Mammary epithelial cell (primary cell): ENCODE data around the gene RAD51B.

Experiments
- EZH2 ChIP-seq: IDR thresholded peaks from 2 replicates; pipeline ENCODE4 v1.6.1; 2012; ENCODE audit warnings: low read length, inconsistent platforms, borderline replicate concordance
- TF ChIP-seq, protein P1 (sequence below), 2 donors: IDR thresholded peaks in 1 of 2; conservative IDR thresholded peaks in 1 of 2; 2 replicates each; pipeline ENCODE4 v1.5.1; 2011 to 2012; ENCODE audit warnings: inconsistent platforms in 2 of 2, low read length in 2 of 2, mild to moderate bottlenecking in 2 of 2, control low read depth in 1 of 2, low read depth in 1 of 2; ENCODE audit not compliant: insufficient read depth in 1 of 2; ENCODE audit errors: extremely low read depth in 1 of 2

DNA sequence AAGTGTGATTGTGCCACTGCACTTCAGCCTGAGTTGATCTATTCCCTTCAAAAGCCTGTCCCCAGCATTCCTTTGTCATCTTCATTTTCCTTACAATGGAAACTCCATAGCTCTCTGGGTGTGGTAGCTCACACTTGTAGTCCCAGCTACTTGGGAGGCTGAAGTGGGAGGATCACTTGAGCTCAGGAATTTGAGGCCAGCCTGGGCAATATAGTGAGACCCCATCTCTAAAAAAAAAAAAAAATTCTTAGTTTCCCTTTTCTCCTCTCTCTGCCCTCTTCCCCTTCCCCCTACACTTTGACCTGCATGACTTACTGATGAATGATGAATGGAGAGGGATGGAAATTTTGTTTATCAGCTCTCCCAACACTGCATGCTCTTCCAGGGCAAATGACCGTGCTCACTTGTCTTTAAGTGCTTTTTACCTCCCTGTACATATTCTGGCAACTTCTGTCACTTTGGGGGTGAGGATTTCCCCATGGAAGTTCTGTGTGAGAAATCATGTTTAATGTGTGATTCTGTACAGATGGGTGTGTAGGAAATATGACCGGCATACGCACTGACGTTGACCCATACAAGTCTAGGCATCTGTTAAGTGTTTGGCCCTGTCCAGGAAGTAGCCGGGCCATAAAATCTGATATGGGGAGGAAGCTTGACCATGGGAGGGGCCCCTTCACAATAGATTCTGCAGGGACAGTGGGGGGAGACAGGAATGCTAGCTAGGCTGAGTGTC lies 907.9 kb downstream of the RAD51B start:
- TF ChIP-seq, protein P1, sequence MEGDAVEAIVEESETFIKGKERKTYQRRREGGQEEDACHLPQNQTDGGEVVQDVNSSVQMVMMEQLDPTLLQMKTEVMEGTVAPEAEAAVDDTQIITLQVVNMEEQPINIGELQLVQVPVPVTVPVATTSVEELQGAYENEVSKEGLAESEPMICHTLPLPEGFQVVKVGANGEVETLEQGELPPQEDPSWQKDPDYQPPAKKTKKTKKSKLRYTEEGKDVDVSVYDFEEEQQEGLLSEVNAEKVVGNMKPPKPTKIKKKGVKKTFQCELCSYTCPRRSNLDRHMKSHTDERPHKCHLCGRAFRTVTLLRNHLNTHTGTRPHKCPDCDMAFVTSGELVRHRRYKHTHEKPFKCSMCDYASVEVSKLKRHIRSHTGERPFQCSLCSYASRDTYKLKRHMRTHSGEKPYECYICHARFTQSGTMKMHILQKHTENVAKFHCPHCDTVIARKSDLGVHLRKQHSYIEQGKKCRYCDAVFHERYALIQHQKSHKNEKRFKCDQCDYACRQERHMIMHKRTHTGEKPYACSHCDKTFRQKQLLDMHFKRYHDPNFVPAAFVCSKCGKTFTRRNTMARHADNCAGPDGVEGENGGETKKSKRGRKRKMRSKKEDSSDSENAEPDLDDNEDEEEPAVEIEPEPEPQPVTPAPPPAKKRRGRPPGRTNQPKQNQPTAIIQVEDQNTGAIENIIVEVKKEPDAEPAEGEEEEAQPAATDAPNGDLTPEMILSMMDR (conservative IDR thresholded peaks at IDR 0.05 in 1 of 2, IDR thresholded peaks at IDR 0.05 in 1 of 2; ENCODE audit: extremely low read depth in 1 of 2, insufficient read depth in 1 of 2, low read depth in 1 of 2, low read length in 2 of 2) = no peak
- no peak for TF ChIP-seq EZH2
